GM19035 (cell line): Measurements from ENCODE around the gene CCBE1.

ENCODE experiments used
- ATAC-seq: cut with Tn5 transposase; IDR thresholded peaks from one replicate; pipeline ENCODE4 v1.9.1; 2021; ENCODE audit not compliant: unreplicated experiment

Gene CCBE1

GRCh38 chr18:59573962-59574361 is 123.3 kb downstream of the CCBE1 start:
- no peak for ATAC-seq

DNA sequence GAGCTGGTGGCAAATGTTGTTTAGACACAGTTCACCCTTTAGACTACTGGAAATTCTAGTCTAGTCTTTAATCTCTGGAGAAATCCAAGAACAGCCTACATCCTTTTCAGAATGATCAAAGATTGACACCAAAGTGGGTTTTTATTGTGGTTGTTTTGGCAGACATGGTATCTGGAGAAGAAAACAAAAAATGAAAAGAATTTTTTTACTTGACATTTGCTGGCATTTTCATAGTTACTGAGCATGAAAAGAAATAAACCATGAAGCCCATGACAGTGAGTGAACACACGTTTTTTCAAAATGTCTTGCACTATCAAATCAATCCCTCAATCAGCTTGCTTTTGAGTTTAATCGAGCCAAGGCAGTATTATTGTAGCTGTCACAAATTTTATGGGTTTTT is 125.3 kb downstream of the CCBE1 start:
- no peak for ATAC-seq

- ATAC-seq = no peak
These were observed 126.4 kb downstream of the CCBE1 start for GRCh38 chr18:59570796-59571195.

GRCh38 chr18:59570101-59570775 is 127.0 kb downstream of the CCBE1 start:
- no peak for ATAC-seq

- no peak for ATAC-seq
These were observed 127.8 kb downstream of the CCBE1 start for GRCh38 chr18:59569390-59569791.

- ATAC-seq = no peak
These were observed 129.8 kb downstream of the CCBE1 start for GRCh38 chr18:59567431-59567830.

GRCh38 chr18:59566533-59566971 is 130.7 kb downstream of the CCBE1 start:
- no peak for ATAC-seq

DNA sequence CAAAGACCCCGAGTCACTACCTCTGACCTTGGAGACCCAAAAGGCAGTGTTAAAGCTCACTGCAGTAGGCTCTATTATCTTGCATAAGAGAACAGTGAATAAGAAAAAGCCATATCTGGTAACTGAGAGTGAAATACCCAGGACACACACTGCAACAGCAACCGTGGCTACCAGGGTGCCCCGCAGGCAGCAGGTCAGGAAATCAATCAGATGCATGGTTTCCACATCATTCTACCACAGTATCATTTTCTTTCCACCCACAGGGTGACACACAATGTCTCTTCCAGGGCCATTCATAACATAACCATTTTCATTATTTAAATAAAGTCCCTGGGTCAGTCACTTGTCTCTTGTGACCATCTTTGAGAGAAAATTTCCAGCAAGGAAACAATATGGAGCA is 131.3 kb downstream of the CCBE1 start:
- ATAC-seq = no peak

GRCh38 chr18:59564561-59564960 is 132.7 kb downstream of the CCBE1 start:
- no peak for ATAC-seq

- ATAC-seq = no peak
These were observed 133.9 kb downstream of the CCBE1 start for GRCh38 chr18:59563176-59563785.

DNA sequence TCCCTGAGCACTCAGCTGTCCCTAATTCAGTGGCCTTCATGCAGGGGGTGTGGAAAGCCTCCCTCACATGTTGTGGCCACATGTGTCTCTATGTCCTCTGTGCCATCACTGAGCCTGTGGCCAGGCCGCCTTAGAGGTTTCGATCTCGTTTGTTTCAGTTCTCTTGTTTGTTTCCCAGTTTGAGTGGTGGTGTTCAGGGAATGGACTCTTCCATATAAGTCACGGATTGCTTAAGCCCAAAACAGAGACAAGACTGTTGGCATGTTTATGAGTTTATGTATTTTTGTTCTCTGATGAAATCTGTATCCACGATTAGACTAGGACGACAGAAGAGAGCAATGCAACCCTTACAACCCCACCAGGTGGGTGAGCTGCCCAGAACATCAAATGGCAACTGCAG is 134.5 kb downstream of the CCBE1 start:
- ATAC-seq = no peak

DNA sequence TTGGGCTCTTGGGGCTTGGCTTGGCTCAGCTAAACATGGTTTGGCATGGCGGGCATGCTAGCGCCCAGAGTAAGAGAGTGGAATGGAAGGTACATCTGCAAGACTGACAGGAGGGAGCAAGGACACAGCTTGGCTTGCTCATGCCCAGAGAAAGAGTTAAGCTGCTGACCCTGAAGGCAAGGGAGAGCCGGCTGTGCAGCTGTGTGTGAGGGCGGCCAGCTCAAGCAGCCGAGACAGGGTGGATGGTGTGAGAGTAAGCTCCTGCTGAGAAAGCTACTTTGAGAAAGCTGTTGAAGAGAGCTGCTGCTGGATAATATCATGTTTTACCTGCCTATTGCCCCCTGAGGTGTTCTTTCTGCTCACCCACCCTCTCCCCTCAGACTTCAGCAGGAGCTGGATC is 135.6 kb downstream of the CCBE1 start:
- no peak for ATAC-seq

DNA sequence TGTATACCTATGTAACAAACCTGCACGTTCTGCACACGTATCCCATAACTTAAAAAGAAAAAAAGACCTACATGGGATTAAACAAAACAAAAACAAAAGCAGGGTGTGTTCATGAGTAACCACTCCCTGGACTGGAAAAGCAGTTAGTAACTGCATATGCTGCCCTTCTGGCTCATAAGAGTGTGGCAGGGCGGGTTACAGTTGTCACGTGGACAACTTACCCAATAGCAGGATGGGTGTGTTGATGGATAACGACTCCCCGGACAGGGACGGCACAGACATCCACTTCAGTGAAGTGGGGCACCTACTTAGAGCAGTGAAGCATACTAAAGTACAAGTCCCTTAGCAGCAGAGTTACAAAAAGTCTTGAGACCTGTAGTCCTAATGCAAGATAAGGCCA is 136.7 kb downstream of the CCBE1 start:
- ATAC-seq = no peak

- ATAC-seq = no peak
These were observed 137.7 kb downstream of the CCBE1 start for GRCh38 chr18:59559528-59559927.

DNA sequence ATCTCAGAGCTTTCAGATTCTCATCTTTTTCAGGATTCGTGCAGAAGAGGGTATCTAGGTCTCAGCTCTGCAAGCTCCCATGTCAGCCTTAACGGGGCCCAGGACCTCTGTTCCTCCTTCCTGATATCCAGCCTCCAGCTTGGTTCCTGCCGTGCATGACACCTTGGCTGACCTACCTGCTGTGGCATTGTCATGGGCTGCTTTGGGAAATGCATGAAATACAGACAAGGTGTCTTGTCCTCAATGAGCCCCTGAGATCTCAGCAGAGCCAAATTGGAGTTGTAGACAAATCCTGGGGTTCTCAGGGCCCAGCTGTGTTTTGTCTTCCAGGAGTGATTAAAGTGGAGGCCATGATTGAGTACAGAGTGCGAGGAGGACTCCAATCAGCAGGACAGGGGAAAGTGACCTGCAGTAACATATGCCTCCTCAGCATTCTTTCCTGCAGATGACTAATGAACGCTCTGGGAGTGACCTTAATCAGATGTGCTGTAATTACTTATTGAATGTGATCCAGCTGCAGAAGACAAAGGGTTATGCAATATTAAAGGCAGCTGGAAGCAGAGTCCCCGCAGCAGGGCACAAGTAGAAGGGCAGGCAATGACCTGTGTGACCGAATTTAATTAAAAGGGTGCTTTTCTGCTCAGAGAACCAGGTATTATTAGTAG is 141.1 kb downstream of the CCBE1 start:
- ATAC-seq = no peak

GRCh38 chr18:59554796-59555335 is 142.4 kb downstream of the CCBE1 start:
- no peak for ATAC-seq

DNA sequence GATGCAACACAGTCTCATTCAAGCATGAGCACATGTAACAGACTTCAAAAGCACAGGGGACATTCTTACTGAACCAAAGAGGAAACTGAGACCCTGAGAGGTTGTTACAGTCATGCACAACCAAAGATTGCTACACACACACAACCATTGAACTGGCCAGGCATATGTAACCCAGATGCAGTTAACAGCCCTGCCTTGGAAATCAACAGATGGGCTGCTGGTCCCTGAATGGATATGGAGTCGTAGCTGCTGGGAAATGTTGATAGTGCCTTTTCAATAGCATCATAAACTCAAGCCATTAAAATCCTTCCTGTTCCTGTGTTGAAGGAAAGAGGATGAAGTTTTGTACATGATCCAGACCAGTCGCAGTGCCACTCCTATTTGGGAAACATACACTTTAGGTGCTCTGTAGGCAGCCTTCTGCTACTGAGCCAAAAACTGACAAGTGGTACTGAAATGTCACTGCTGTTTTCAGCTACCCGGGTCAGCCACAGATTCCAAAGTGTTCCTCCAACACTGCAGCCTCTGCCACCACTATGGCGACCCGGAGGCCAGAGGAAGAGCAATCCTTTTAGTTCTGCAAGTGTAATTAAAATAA is 143.9 kb downstream of the CCBE1 start:
- ATAC-seq = no peak

DNA sequence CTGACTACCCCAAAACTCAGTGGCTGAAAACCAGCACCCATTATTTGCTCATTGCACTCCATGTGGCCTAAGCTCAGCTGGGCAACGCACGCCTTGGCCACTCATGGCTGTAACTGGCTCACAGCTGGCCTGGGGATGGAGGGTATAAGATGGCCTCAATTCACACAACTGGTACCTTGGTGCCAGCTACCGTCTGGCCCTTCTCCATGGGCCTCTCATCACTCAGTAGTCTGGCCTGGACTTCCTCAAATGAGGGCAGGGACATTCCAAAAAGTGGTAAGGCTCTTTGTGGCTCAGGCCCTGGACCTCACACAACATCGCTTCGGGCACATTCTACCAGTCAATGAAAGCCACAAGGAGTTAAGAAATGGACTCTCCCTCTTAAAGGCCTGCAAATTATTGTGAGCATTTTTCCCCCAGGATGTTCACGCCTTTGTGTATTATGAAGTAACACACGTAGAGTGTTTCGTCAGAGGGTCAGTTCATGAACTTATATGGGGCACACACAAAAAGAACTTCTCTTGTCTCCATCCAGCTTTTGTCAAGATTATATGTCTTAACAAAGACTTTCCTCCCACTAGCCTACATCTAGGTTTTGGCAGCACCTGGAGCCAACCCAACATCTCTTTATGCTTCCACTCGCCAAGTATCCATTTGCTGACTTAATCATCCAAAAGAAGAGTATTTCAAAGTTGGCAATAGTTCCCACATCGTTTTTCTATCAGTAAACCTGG is 145.2 kb downstream of the CCBE1 start:
- ATAC-seq = no peak

GRCh38 chr18:59550174-59550516 is 147.1 kb downstream of the CCBE1 start:
- ATAC-seq = no peak

- ATAC-seq = no peak
These were observed 147.6 kb downstream of the CCBE1 start for GRCh38 chr18:59549503-59550173.
